MM.1S (cell line): Measurements from ENCODE around the gene ZNF181.

Experiments
- DNase-seq: peaks from one replicate; pipeline ENCODE4 v3.0.0-alpha.2; 2015
- H2AFZ ChIP-seq: fragments of 300-600 bp; sonication (generic); 2 replicates; pipeline ENCODE4 v1.6.0; 2016; ENCODE audit warnings: antibody characterized with exemption, low read length
- H3F3A ChIP-seq: fragments of 300-600 bp; sonication (generic); 2 replicates; pipeline ENCODE4 v1.6.1; 2016; ENCODE audit warnings: mild to moderate bottlenecking, antibody characterized with exemption, low read length, moderate library complexity, mixed read lengths; ENCODE audit not compliant: insufficient read depth
- H3K27ac ChIP-seq: fragments of 300-600 bp; sonication (generic); 2 replicates; pipeline ENCODE4 v1.5.1; 2016; ENCODE audit warnings: mild to moderate bottlenecking, low read length
- H3K27me3 ChIP-seq: fragments of 300-600 bp; sonication (generic); replicated peaks from 2 replicates; pipeline ENCODE4 v1.6.0; 2016; ENCODE audit warnings: low read length; ENCODE audit not compliant: insufficient read depth
- H3K36me3 ChIP-seq: fragments of 300-600 bp; sonication (generic); replicated peaks from 2 replicates; pipeline ENCODE4 v1.6.1; 2016; ENCODE audit warnings: mild to moderate bottlenecking, low read length, mixed read lengths; ENCODE audit not compliant: insufficient read depth
- H3K4me1 ChIP-seq: fragments of 300-600 bp; sonication (generic); 2 replicates; pipeline ENCODE4 v1.6.1; 2016; ENCODE audit warnings: low read length, mixed read lengths
- H3K4me2 ChIP-seq: fragments of 300-600 bp; sonication (generic); 2 replicates; pipeline ENCODE4 v1.6.0; 2016; ENCODE audit warnings: low read depth, low read length
- H3K4me3 ChIP-seq: fragments of 300-600 bp; sonication (generic); 2 replicates; pipeline ENCODE4 v1.5.1; 2016; ENCODE audit warnings: low read length, mixed read lengths
- H3K79me2 ChIP-seq: fragments of 300-600 bp; sonication (generic); 2 replicates; pipeline ENCODE4 v1.6.1; 2016; ENCODE audit warnings: mixed run types, low read length, mixed read lengths
- H3K9ac ChIP-seq: fragments of 300-600 bp; sonication (generic); 2 replicates; pipeline ENCODE4 v1.6.1; 2016; ENCODE audit warnings: low read length, mixed read lengths
- H3K9me2 ChIP-seq: fragments of 300-600 bp; sonication (generic); replicated peaks from 2 replicates; pipeline ENCODE4 v1.6.1; 2016; ENCODE audit warnings: mild to moderate bottlenecking, low read length, mixed read lengths; ENCODE audit not compliant: insufficient read depth
- H3K9me3 ChIP-seq: fragments of 300-600 bp; sonication (generic); replicated peaks from 2 replicates; pipeline ENCODE4 v1.6.1; 2016; ENCODE audit warnings: mild to moderate bottlenecking, low read length, mixed read lengths; ENCODE audit not compliant: insufficient read depth
- H4K20me1 ChIP-seq: fragments of 300-600 bp; sonication (generic); 2 replicates; pipeline ENCODE4 v1.6.1; 2016; ENCODE audit warnings: mild to moderate bottlenecking, low read length, moderate library complexity, mixed read lengths; ENCODE audit not compliant: insufficient read depth
- CTCF ChIP-seq: fragments of 300-600 bp; sonication (generic); IDR thresholded peaks from 2 replicates; pipeline ENCODE4 v1.5.1; 2016; ENCODE audit warnings: antibody characterized with exemption, low read length, mixed read lengths
- EZH2 ChIP-seq: fragments of 300-600 bp; sonication (generic); optimal IDR thresholded peaks from 2 replicates; pipeline ENCODE3; 2017; ENCODE audit warnings: low read depth, mild to moderate bottlenecking, antibody characterized with exemption, low read length, mixed read lengths
- EZH2phosphoT487 ChIP-seq: fragments of 300-600 bp; sonication (generic); IDR thresholded peaks from 2 replicates; pipeline ENCODE4 v1.6.1; 2018; ENCODE audit warnings: antibody characterized with exemption, low read length

Gene ZNF181

GRCh38 chr19:34731019-34731829 lies 2.8 kb upstream of the ZNF181 start:
- Histone ChIP-seq H2AFZ (no peak overlapping the region), H3K9ac (no peak overlapping the region), H3K4me1 (no peaks in the 10 kb centered on the region), H3K79me2 (no peaks in the 10 kb centered on the region), H3K9me2 (no peaks in the 10 kb centered on the region), H3F3A (no peaks in the 10 kb centered on the region), H3K9me3 (no peaks in the 10 kb centered on the region), H3K4me3 (no peak overlapping the region), H3K27me3 (peaks cover 9% of the 10 kb centered on the region; the same call in 1 of the 2 replicates), H3K36me3 (no peaks in the 10 kb centered on the region), H4K20me1 (no peaks in the 10 kb centered on the region), H3K27ac (no peak overlapping the region), H3K4me2 (no peak overlapping the region)
- no peak for DNase-seq
- TF ChIP-seq CTCF = no peak
- no peak for TF ChIP-seq EZH2phosphoT487
- no peak for TF ChIP-seq EZH2

- H3K27ac ChIP-seq = no peak overlapping the region
- no peaks in the 10 kb centered on the region for H3K9me3 ChIP-seq
- no peak overlapping the region for H3K9ac ChIP-seq
- H3K4me1 ChIP-seq = no peaks in the 10 kb centered on the region
- no peaks in the 10 kb centered on the region for H3K79me2 ChIP-seq
- H3K4me2 ChIP-seq = no peak overlapping the region
- peaks cover 9% of the 10 kb centered on the region; the same call in 1 of the 2 replicates for H3K27me3 ChIP-seq
- no peaks in the 10 kb centered on the region for H3K36me3 ChIP-seq
- no peak overlapping the region for H2AFZ ChIP-seq
- no peak overlapping the region for H3K4me3 ChIP-seq
- no peaks in the 10 kb centered on the region for H4K20me1 ChIP-seq
- TF ChIP-seq CTCF (no peak), EZH2 (no peak), EZH2phosphoT487 (no peak)
- no peaks in the 10 kb centered on the region for H3K9me2 ChIP-seq
- no peaks in the 10 kb centered on the region for H3F3A ChIP-seq
- DNase-seq = no peak
Measured at GRCh38 chr19:34731964-34732363, 2.1 kb upstream of the ZNF181 start.

- H3K79me2 ChIP-seq = no peaks in the 10 kb centered on the region
- no peak for DNase-seq
- H3K36me3 ChIP-seq = no peaks in the 10 kb centered on the region
- H2AFZ ChIP-seq = no peak overlapping the region
- no peaks in the 10 kb centered on the region for H3K4me1 ChIP-seq
- no peaks in the 10 kb centered on the region for H3K9me2 ChIP-seq
- H4K20me1 ChIP-seq = no peaks in the 10 kb centered on the region
- H3K9ac ChIP-seq = no peak overlapping the region
- no peaks in the 10 kb centered on the region for H3K9me3 ChIP-seq
- no peaks in the 10 kb centered on the region for H3F3A ChIP-seq
- H3K27ac ChIP-seq = no peak overlapping the region
- peaks cover 5% of the 10 kb centered on the region; the same call in 1 of the 2 replicates for H3K27me3 ChIP-seq
- H3K4me2 ChIP-seq = peak overlapping the region; percentile 95; the same call in 1 of the 2 replicates
- peak overlapping the region; percentile 97; the same call in 1 of the 2 replicates for H3K4me3 ChIP-seq
- TF ChIP-seq EZH2 (no peak), EZH2phosphoT487 (no peak), CTCF (no peak)
Measured at GRCh38 chr19:34732612-34733211, 1.3 kb upstream of the ZNF181 start.
